HG02884 (cell line): ENCODE results near the gene B3GALNT2.

ENCODE experiments used
- ATAC-seq: cut with Tn5 transposase; IDR thresholded peaks from one replicate; pipeline ENCODE4 v1.9.1; 2021; ENCODE audit warnings: mild to moderate bottlenecking, moderate library complexity; ENCODE audit not compliant: unreplicated experiment

B3GALNT2 gene

DNA sequence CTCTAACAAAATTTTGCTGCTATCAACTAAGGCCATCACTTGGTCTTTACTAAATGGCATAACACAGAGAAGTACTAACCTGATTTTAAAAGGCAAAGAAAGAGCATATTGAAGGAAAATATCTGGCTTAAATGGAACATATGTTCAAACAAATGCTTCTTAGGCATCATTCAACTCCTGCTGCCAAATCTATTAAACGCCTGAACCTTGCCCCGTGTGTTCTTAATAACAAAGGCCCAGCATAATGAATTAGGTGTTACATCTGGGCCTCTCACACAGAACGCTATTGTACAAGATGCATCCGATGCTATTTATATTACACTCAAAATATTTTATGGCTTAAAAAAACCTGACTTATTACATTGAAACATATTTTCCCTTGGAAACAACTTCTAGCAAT is 48.4 kb downstream of the B3GALNT2 start:
- ATAC-seq, result no peak

DNA sequence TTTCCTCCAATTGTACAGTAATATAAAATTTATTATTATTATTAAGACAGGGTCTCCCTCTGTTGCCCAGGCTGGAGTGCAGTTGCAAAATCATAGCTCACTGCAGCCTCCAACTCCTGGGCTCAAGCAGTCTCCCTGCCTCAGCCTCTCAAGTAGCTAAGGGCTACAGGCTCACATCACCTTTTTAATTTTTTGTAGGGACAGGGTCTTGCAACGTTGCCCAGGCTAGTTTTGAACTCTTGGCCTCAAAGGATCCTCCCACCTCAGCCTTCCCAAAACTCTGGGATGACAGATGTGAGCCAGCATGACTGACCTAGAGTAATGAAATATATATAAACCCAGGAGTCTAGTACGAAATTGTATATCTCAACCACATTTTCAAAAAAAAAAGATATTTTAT is 49.2 kb downstream of the B3GALNT2 start:
- no peak for ATAC-seq

GRCh38 chr1:235454021-235454420 is 50.2 kb downstream of the B3GALNT2 start:
- ATAC-seq, result no peak

- no peak for ATAC-seq
Observed at GRCh38 chr1:235450886-235451483, 53.3 kb downstream of the B3GALNT2 start.

DNA sequence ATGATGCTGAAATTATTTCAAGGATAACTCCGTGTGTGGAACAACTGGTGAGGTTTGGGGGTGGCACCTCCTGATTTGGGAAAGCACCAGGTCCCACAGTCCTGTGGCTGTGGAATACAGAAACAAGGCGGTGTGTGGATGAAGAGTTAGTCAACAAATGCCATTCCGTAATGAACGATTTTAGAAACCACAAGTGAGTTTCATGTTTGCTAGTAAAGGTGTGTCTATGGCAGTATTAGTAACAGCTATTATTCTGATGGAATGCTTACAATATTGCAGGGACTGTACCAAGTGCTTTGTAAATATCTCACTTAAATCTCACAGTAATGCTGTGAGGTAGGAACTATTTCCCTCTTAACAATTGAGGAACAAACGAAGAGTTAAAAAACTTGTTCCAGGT is 53.8 kb downstream of the B3GALNT2 start:
- no peak for ATAC-seq

DNA sequence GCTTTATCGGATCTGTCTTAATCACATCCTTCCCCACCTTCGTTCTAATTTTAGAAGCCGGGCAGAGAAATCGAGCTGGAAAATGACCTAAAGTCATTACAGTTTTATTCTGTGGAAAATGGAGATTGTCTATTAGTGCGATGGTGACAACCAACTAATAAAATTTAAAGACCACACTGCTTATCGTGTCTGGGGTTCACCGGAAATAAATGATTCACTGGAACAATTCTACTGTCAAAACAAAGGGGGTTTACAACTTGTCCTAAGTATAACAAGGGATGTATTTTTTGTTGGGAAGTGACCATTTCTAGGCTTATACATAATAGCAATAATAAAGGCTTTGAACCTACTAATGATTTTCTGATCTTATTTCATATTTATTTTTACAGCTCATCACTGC is 55.6 kb downstream of the B3GALNT2 start:
- no peak for ATAC-seq

- ATAC-seq, result no peak
Observed at GRCh38 chr1:235442788-235443429, 61.3 kb downstream of the B3GALNT2 start.

DNA sequence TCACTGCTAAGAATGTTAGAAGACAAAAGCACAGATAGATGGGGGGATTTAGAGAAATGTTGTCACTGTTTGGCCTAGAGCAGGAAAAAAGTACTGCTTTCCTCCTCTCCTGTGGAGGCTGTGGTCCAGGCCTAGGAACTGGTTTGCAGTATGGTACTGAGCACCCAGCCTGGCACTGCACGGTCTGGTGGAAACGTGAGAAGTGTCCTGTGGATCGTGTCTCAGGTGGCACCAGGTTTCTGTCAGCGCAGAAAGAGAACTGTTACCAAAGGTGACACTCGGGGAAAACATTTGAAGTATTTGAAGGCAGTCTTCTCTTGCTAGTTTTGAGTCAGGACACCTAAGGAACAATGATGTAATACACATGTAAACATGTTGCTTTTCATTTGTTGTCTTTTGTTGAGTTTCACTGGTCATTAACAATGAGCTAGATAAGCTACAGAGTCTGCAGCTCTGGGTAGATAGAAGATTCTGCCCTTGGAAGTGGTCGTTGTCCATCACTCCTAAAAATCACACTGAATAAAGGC is 63.0 kb downstream of the B3GALNT2 start:
- ATAC-seq, result no peak

DNA sequence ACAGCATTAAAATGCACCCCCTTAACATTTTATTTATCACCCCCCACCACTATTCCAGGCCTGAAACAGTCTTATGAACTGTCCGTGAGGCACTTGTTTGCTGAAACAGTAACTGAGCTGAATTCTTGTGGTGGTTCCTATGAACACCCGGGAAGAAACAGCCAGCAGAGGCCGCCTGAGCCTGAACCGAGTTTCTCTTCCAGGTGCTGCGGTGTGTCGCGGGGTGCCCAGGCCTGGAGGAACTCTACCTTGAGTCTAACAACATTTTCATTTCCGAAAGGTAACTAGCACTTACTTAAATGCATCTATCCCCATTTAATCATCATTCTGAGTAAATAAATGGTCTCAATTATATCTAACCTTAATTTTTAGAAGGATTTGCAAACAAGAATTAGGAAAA is 70.3 kb downstream of the B3GALNT2 start:
- ATAC-seq, result no peak

- no peak for ATAC-seq
Observed at GRCh38 chr1:235430991-235431390, 73.3 kb downstream of the B3GALNT2 start.

DNA sequence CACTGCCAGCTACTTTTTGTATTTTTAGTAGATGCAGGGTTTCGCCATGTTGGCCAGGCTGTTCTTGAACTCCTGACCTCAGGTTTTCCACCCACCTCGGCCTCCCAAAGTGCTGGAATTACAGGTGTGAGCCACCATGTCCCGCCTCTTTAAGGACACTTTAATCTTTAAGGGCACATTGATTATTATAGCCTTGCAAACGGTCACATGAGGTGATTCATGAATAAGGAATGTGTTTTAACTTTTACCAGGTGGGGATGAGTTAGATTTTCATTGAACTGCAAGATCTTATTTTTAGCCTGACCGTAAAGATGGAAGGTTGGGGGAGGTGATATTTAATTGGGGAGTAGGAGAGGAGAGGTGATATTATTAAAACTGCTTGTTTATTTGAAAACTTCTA is 75.1 kb downstream of the B3GALNT2 start:
- ATAC-seq, result no peak

- no peak for ATAC-seq
Observed at GRCh38 chr1:235427447-235427846, 76.8 kb downstream of the B3GALNT2 start.

GRCh38 chr1:235426680-235427079 is 77.6 kb downstream of the B3GALNT2 start:
- no peak for ATAC-seq

- no peak for ATAC-seq
Observed at GRCh38 chr1:235426143-235426542, 78.1 kb downstream of the B3GALNT2 start.

GRCh38 chr1:235425357-235425756 is 78.9 kb downstream of the B3GALNT2 start:
- no peak for ATAC-seq

- no peak for ATAC-seq
Observed at GRCh38 chr1:235424092-235424491, 80.2 kb downstream of the B3GALNT2 start.

DNA sequence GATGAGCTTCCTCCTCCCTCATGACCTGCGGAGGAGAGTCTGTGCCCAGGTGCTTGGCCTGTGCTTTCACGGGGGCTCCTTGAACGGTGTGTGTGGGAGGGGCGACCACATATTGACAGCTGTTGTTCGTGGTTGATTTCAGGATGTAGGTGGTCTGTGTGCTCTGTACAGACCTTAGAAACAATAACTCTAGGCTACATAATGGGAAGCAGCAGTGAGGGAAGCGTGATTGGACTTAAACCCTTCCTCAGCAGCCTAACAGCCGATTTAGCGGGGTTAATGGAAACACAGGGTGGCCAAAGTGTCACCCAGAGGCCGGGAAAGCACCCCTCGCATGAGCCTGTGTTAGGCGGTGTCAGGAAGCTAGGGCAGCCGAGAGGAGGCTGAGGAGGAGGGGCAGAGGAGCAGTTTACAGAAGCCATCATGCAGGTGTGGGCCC is 81.0 kb downstream of the B3GALNT2 start:
- ATAC-seq, result no peak

DNA sequence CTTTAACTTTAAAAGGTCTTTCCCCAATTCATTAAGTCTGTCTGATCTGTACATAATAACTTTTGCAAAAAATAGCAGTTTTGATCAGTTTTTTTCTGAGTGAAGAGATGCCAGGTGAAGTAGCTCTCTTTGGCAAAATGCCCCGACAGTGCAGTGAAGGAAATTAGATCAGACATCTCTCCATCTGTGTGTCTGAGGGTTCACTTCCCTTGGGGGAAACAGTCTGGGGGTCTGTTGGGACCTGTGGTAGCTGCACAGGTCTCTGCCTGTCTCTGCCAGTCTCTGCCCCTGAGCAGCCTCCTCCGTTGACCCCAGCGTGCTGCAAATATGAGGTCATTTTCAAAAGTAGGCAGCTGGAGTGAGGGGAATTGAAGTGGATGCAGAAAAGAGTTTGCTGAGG is 82.5 kb downstream of the B3GALNT2 start:
- ATAC-seq, result no peak

- ATAC-seq, result no peak
Observed at GRCh38 chr1:235417086-235417697, 87.1 kb downstream of the B3GALNT2 start.

GRCh38 chr1:235416662-235417049 is 87.6 kb downstream of the B3GALNT2 start:
- no peak for ATAC-seq

DNA sequence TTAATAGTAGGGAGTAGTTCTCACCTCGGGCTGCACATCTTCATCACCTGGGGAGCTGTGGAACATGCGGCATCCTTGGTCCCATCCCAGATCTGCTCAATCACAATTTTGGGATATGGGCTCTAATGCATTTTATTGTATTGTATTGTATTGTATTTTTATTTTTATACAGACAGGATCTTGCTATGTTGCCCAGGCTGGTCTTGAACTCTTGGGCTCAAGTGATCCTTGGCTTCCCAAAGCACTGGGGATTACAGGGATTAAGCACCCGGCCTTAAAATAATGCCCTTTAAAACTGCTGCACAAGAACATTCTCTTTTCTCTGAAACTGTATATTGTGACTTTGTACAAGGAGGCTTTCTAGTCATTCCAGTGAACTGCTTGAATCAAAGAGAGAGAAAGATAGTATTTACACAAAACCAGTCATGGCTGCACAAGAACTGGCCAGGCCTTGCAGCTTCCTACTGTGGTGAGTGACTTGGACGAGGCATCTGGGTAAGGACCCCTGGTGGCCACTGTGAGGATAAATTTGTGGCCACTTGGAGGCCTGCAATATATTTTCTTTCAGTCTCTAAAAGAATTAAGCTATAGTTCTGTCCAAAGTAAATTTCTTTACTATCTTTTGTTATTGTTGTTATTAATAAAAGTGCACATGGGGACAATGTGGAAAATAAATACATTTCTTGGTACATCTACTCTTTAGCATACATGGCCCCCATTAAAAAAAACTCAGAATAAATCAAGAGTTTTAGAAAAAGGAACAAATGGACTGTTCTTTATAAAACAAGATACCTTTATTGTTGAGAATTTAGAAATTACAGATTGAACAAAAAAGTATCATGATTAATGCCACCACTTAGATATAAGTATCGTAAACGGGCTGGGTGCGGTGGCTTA is 89.0 kb downstream of the B3GALNT2 start:
- no peak for ATAC-seq
